ENCODE data around the gene FER1L5. TPM values are rescaled to one million over a fixed set of nuclear protein-coding genes. Genes with fewer than 3 reads are reported as not detected.

FER1L5 gene
- total RNA-seq, 1 donor from 2014 or later = 1.0 TPM

GRCh38 chr2:96715658-96716057, 73.1 kb downstream of the FER1L5 start:
- H3K9me3 Mint-ChIP-seq (ENCODE audit: unreplicated experiment) = no peaks in the 10 kb centered on the region
- H3K27me3 Mint-ChIP-seq (ENCODE audit: unreplicated experiment) = no peaks in the 10 kb centered on the region
- DNase-seq (ENCODE audit: low spot score) = no peak
- peaks cover 2% of the 10 kb centered on the region for H3K4me1 Mint-ChIP-seq (ENCODE audit: unreplicated experiment)
- TF ChIP-seq CTCF (IDR thresholded peaks at IDR 0.05; ENCODE audit: unreplicated experiment) = no peak
- H3K27ac Mint-ChIP-seq (ENCODE audit: unreplicated experiment) = no peak overlapping the region
- H3K36me3 Mint-ChIP-seq (ENCODE audit: low read depth, unreplicated experiment) = peaks cover 9% of the 10 kb centered on the region
- H3K4me3 Mint-ChIP-seq (ENCODE audit: unreplicated experiment) = no peak overlapping the region

- no peak for TF ChIP-seq CTCF (IDR thresholded peaks at IDR 0.05; ENCODE audit: unreplicated experiment)
- H3K27me3 Mint-ChIP-seq (ENCODE audit: unreplicated experiment) = no peaks in the 10 kb centered on the region
- no peak overlapping the region for H3K27ac Mint-ChIP-seq (ENCODE audit: unreplicated experiment)
Observed at GRCh38 chr2:96716388-96716787, 73.8 kb downstream of the FER1L5 start.

GRCh38 chr2:96726131-96726530, 83.6 kb downstream of the FER1L5 start:
- DNase-seq (ENCODE audit: low spot score) = no peak
- Mint-ChIP-seq H3K27ac (ENCODE audit: unreplicated experiment) (no peak overlapping the region), H3K9me3 (ENCODE audit: unreplicated experiment) (no peaks in the 10 kb centered on the region), H3K4me1 (ENCODE audit: unreplicated experiment) (no peaks in the 10 kb centered on the region), H3K4me3 (ENCODE audit: unreplicated experiment) (no peak overlapping the region), H3K27me3 (ENCODE audit: unreplicated experiment) (no peaks in the 10 kb centered on the region), H3K36me3 (ENCODE audit: low read depth, unreplicated experiment) (peaks cover 29% of the 10 kb centered on the region)
- TF ChIP-seq CTCF (IDR thresholded peaks at IDR 0.05; ENCODE audit: unreplicated experiment) = no peak

More at GRCh38 chr2:96716388-96716787, 73.8 kb downstream of the FER1L5 start:
- no peak overlapping the region for H3K4me3 Mint-ChIP-seq (ENCODE audit: unreplicated experiment)
- H3K4me1 Mint-ChIP-seq (ENCODE audit: unreplicated experiment) = peaks cover 2% of the 10 kb centered on the region
- H3K36me3 Mint-ChIP-seq (ENCODE audit: low read depth, unreplicated experiment) = peaks cover 3% of the 10 kb centered on the region
- no peak for DNase-seq (ENCODE audit: low spot score)
- H3K9me3 Mint-ChIP-seq (ENCODE audit: unreplicated experiment) = no peaks in the 10 kb centered on the region

- DNase-seq (ENCODE audit: low spot score) = no peak
- Mint-ChIP-seq H3K27me3 (ENCODE audit: unreplicated experiment) (no peaks in the 10 kb centered on the region), H3K27ac (ENCODE audit: unreplicated experiment) (no peak overlapping the region), H3K4me1 (ENCODE audit: unreplicated experiment) (no peaks in the 10 kb centered on the region), H3K36me3 (ENCODE audit: low read depth, unreplicated experiment) (peaks cover 29% of the 10 kb centered on the region), H3K4me3 (ENCODE audit: unreplicated experiment) (no peak overlapping the region), H3K9me3 (ENCODE audit: unreplicated experiment) (no peaks in the 10 kb centered on the region)
- no peak for TF ChIP-seq CTCF (IDR thresholded peaks at IDR 0.05; ENCODE audit: unreplicated experiment)
Observed at GRCh38 chr2:96727431-96727830, 84.9 kb downstream of the FER1L5 start.

- Mint-ChIP-seq H3K4me3 (ENCODE audit: unreplicated experiment) (no peak overlapping the region), H3K27ac (ENCODE audit: unreplicated experiment) (no peak overlapping the region), H3K4me1 (ENCODE audit: unreplicated experiment) (no peaks in the 10 kb centered on the region), H3K9me3 (ENCODE audit: unreplicated experiment) (no peaks in the 10 kb centered on the region), H3K27me3 (ENCODE audit: unreplicated experiment) (peaks cover 3% of the 10 kb centered on the region), H3K36me3 (ENCODE audit: low read depth, unreplicated experiment) (peaks cover 45% of the 10 kb centered on the region)
- no peak for DNase-seq (ENCODE audit: low spot score)
- no peak for TF ChIP-seq CTCF (IDR thresholded peaks at IDR 0.05; ENCODE audit: unreplicated experiment)
Observed at GRCh38 chr2:96729748-96730147, 87.2 kb downstream of the FER1L5 start.
